Activated CD8-positive, alpha-beta memory T cell treated with anti-CD3 and anti-CD28 coated beads, Interleukin-2, amount 10 ng/mL, durations not matched to agents 7 days and 5 days (primary cell): ENCODE data around the gene COL5A2. TPM values are rescaled to one million over a fixed set of nuclear protein-coding genes. Genes with fewer than 3 reads are reported as not detected.

Source experiments
- ATAC-seq: fragments of 150-1000 bp; cut with Tn5 transposase; one replicate; pipeline ENCODE4 v1.10.0; 2021; ENCODE audit warnings: moderate library complexity
- CTCF ChIA-PET: fragments of 350-600 bp; sonication (Branson Sonifier 250); formaldehyde crosslinking; loops from one replicate; lab custom pipeline; 2021; ENCODE audit warnings: antibody characterized with exemption; lab: Charles Lee
- DNase-seq: peaks from one replicate; pipeline ENCODE4 v3.0.0-alpha.2; 2020
- H3K27ac Mint-ChIP-seq: one replicate; pipeline ENCODE4 v1.8.0; 2021; ENCODE audit warnings: mild to moderate bottlenecking, mixed read lengths
- H3K27me3 Mint-ChIP-seq: one replicate; pipeline ENCODE4 v1.8.0; 2021; ENCODE audit warnings: mixed read lengths
- H3K36me3 Mint-ChIP-seq: one replicate; pipeline ENCODE4 v1.8.0; 2021; ENCODE audit warnings: mild to moderate bottlenecking, mixed read lengths
- H3K4me1 Mint-ChIP-seq: one replicate; pipeline ENCODE4 v1.8.0; 2021; ENCODE audit warnings: mixed read lengths
- H3K4me3 Mint-ChIP-seq: one replicate; pipeline ENCODE4 v1.8.0; 2021; ENCODE audit warnings: mild to moderate bottlenecking, moderate library complexity, mixed read lengths
- H3K9me3 Mint-ChIP-seq: one replicate; pipeline ENCODE4 v1.8.0; 2022; ENCODE audit warnings: low read depth, mixed read lengths
- total RNA-seq, 2 experiments: library from RNA; stranded (reverse); gene quantifications; one replicate each; pipeline ENCODE4 v1.2.3, GENCODE V29; 2021

The COL5A2 gene
- total RNA-seq, 2 experiments from 2014 or later: 1.0 to 4.6 TPM

DNA sequence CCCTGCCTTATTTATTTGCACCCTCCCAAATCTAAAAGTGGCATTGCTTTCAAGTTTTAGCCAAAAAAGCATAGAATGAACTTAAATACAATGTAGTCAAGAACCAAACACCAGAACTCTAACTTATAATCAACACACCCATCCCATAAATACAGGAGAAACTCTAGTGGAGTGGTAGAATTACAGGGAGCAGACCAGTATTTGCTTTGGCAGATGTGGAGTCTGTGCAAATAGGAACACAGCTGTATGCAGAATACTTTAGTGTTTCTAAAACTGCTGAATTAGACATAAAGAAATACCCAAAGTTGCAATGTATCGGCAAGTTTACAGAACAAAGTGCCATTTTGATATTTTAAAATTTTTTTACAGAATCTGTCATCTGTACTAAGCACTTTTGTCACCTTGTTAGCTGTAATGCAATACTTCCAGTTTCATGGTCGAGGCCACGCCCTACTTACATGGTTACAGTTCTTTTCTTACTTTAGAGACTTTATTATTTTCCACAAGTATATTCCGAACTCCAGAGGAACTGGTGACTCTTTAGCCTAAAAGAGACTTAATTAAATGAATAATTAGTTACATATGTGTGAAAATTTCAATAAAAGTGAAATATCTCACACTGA is 23.7 kb upstream of the COL5A2 start:
- CTCF ChIA-PET: no interaction called here
- H3K4me3 Mint-ChIP-seq: no peak overlapping the region

DNA sequence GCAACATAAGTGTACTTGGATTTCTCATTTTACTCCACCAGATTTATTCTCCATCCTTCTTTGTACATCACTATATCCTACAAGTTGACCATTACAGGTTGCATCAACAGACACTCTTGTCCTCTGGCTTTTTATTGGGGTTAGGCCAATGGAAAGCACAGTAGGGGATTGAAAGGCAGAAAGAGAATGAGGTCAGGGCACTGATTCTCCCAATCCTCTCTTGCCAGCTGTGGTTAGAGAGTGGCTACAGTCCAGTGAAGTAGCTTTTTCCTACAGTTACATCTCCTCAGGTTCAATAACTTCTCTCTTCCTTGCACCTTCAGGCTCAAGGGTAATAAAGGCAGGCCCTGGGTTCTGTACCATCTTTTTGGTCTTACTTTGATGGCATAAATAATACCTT is 20.2 kb upstream of the COL5A2 start:
- no peaks in the 10 kb centered on the region for H3K27me3 Mint-ChIP-seq
- no peaks in the 10 kb centered on the region for H3K9me3 Mint-ChIP-seq
- H3K27ac Mint-ChIP-seq: no peak overlapping the region
- peaks cover 3% of the 10 kb centered on the region for H3K4me1 Mint-ChIP-seq
- DNase-seq: no peak
- H3K36me3 Mint-ChIP-seq: no peaks in the 10 kb centered on the region
- no peak overlapping the region for H3K4me3 Mint-ChIP-seq
- CTCF ChIA-PET: no interaction called here
- ATAC-seq: no peak

More for the DNA sequence above, 23.7 kb upstream of the COL5A2 start:
- DNase-seq (no peak), ATAC-seq (no peak)
- peaks cover 3% of the 10 kb centered on the region for H3K4me1 Mint-ChIP-seq
- no peaks in the 10 kb centered on the region for H3K9me3 Mint-ChIP-seq
- H3K27ac Mint-ChIP-seq: no peak overlapping the region
- H3K36me3 Mint-ChIP-seq: no peaks in the 10 kb centered on the region
- peaks cover 6% of the 10 kb centered on the region for H3K27me3 Mint-ChIP-seq

DNA sequence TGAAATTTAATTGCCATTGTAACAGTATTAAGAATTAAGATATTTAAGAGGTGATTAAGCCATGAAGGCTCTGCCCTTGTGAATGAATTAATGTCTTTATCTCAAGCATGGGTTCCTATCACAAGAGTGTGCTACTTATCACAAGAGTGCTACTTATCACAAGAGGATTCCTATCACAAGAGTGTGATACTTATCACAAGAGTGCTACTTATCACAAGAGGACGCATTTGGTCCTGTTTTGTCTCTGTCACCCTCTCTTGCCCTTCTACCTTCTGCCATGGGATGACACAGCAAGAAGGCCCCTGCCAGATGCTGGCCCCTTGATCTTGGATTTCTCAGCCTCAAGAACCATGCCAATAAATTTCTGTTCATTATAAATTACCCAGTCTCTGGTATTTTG is 13.2 kb upstream of the COL5A2 start:
- no peaks in the 10 kb centered on the region for H3K9me3 Mint-ChIP-seq
- no peaks in the 10 kb centered on the region for H3K4me1 Mint-ChIP-seq
- no peak overlapping the region for H3K4me3 Mint-ChIP-seq
- H3K27me3 Mint-ChIP-seq: no peaks in the 10 kb centered on the region
- ATAC-seq: no peak
- no peak for DNase-seq
- CTCF ChIA-PET: no interaction called here
- H3K27ac Mint-ChIP-seq: no peak overlapping the region
- no peaks in the 10 kb centered on the region for H3K36me3 Mint-ChIP-seq

DNA sequence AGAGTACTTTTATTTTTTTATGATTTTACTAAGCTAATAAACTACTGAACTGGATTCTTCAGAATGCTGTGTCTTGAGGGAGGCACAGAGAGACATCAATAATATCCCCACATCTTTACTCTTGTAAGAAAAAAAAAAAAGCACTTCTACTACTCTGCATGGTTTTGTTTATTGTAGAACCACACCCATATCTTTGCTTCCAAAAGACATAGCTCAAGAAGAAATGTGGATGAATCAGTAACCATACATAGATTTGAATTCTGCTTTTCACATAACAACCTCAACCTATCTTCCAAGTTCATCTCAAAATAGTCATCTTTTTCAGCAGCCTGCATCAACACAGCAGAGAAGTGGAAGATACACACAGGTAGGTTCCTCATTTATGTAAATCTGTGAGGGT is 12.2 kb upstream of the COL5A2 start:
- no peak overlapping the region for H3K27ac Mint-ChIP-seq
- no peaks in the 10 kb centered on the region for H3K4me1 Mint-ChIP-seq
- no peaks in the 10 kb centered on the region for H3K27me3 Mint-ChIP-seq
- no peaks in the 10 kb centered on the region for H3K9me3 Mint-ChIP-seq
- H3K4me3 Mint-ChIP-seq: no peak overlapping the region
- no peak for DNase-seq
- CTCF ChIA-PET: no interaction called here
- no peak for ATAC-seq
- no peaks in the 10 kb centered on the region for H3K36me3 Mint-ChIP-seq

DNA sequence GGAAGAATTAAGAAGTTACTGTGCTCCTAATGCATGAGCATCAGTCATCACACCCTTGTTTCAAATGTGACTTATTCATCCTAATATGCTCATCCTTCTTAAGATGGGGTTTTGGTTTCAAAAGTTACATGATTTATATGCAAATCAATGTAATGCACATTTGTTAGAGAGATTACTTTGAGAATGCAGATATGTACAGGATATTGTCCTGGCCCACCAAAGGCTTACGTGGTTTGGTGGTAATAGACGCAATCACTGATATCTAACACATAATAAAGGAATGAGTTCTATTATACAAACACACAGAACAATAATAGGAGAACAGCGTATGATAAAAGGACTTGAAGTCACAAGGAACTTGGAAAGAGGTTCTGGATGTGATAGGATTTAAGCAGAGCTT is 11.1 kb upstream of the COL5A2 start:
- DNase-seq (no peak), ATAC-seq (no peak)
- Mint-ChIP-seq H3K4me1 (no peaks in the 10 kb centered on the region), H3K36me3 (no peaks in the 10 kb centered on the region), H3K9me3 (no peaks in the 10 kb centered on the region), H3K27ac (no peak overlapping the region), H3K4me3 (no peak overlapping the region), H3K27me3 (peaks cover under 1% of the 10 kb centered on the region)
- CTCF ChIA-PET: no interaction called here

DNA sequence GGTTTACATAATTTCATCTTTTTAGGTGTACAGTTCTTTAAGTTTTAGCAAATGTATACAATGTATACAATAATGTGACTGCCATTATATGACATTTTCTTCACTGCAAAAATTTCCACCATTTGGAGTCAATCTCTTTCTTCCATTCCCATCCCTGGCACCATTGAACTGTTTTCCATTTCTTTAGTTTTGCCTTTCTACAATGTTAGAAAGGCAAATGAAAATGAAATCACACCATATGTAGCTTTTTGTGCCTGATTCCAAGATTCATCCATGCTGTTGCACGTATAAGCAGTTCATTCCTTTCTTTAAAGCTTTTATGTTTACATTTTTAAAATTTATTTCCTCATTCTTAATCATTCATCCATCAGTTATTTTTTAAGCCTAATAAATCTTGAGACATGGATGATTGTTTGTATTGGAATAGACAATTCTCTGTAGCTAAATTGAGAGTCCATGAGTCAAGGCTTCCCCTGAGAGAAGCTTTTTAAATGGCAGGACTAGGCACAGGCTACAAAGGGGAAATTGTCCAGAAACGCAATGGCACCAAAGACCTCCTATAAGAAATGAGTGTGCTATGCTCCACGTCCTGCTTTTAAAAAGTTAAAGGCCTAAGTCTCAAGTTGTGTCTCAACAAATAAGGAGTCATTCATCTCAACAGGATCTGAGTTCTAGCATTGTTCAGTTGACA is 8.7 kb upstream of the COL5A2 start:
- DNase-seq (no peak), ATAC-seq (no peak)
- no peaks in the 10 kb centered on the region for H3K9me3 Mint-ChIP-seq
- peaks cover 9% of the 10 kb centered on the region for H3K27me3 Mint-ChIP-seq
- no peaks in the 10 kb centered on the region for H3K4me1 Mint-ChIP-seq
- no peaks in the 10 kb centered on the region for H3K36me3 Mint-ChIP-seq
- no peak overlapping the region for H3K4me3 Mint-ChIP-seq
- CTCF ChIA-PET: no interaction called here
- H3K27ac Mint-ChIP-seq: no peak overlapping the region

DNA sequence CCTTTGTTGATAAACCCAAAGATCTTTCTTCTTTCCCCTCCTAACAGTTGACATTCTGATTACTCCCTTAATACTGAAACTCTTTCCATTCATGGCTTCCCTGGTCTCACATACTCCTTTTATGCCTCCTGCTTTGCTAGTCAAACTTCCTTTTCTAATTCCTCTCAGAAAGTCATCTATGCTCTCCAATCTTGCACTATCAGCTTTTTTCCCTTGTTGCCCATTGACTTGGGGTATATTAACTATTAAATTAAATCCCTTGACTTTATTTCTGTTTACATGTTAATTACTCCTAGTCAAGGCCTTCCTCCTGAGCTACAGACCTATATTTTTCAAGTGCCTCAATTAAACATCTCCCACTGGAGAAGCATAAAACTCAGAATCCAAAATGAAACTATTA is 3.6 kb upstream of the COL5A2 start:
- H3K27me3 Mint-ChIP-seq: peaks cover 39% of the 10 kb centered on the region
- no peaks in the 10 kb centered on the region for H3K9me3 Mint-ChIP-seq
- H3K27ac Mint-ChIP-seq: no peak overlapping the region
- no peak for ATAC-seq
- DNase-seq: no peak
- H3K4me3 Mint-ChIP-seq: no peak overlapping the region
- H3K36me3 Mint-ChIP-seq: no peaks in the 10 kb centered on the region
- H3K4me1 Mint-ChIP-seq: peaks cover 2% of the 10 kb centered on the region
- CTCF ChIA-PET: no interaction called here

DNA sequence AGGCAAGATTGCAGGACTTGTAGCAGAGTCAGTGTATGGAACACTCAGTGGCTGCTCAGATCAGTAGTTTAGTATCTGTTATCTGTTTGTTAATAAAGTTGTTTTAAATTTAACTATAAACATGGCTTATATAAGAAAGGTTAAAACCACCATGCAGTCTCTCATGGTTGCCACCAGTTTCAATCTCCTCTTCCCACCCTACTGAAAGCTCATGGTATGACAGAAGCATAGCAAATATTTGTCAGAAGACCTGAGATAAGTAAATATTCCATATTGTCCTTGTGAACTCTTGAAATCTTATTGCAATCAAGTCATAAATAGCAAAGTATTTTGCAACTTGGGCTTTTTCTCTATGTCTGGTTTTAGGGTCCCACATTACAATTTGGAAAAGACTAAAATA is 2.1 kb upstream of the COL5A2 start:
- DNase-seq (no peak), ATAC-seq (no peak)
- H3K4me1 Mint-ChIP-seq: peaks cover 2% of the 10 kb centered on the region
- peaks cover 42% of the 10 kb centered on the region for H3K27me3 Mint-ChIP-seq
- H3K36me3 Mint-ChIP-seq: no peaks in the 10 kb centered on the region
- no peak overlapping the region for H3K4me3 Mint-ChIP-seq
- CTCF ChIA-PET: no interaction called here
- no peak overlapping the region for H3K27ac Mint-ChIP-seq
- H3K9me3 Mint-ChIP-seq: no peaks in the 10 kb centered on the region

DNA sequence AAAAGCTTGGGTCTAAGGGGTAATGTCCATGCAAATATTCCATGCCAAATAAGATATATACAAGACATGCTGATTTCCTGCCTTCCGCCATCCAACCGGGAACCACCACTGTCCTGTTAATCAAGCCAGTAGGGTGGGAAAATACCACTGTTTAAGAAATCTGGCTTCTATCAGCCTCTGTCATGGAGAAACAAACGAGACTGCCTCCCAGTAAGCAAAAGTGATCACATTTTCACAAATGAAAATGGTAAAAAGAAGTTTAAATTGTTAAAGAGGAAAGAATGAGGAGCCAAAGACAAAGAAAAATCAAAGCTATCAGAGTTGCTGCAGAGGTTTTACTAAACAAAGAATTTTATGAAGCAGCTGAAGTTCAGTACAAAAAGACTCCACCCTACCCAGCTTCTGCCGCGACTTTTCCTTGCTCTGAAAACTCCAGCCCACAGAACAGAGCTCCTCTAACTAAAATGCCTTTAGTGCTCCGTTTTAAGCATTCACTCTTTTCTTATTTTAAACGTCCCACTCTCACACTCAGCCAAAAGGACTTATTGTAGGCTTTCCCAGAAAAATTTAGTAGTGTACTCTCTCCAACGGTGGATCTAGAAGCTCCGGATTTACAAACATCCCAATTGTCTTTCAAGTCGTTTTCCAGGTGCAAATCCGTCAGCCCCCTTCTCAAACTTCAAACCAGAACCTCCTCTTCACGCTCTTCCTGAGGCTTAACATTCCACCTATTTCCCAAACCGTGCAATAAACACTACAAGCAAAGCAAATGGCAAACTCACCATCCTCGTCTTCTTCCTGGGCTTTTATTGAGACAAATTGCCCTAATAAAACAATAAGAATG is 613 bp downstream of the COL5A2 start:
- no peak overlapping the region for H3K4me3 Mint-ChIP-seq
- ATAC-seq (no peak), DNase-seq (no peak)
- no peaks in the 10 kb centered on the region for H3K9me3 Mint-ChIP-seq
- no peaks in the 10 kb centered on the region for H3K36me3 Mint-ChIP-seq
- no peak overlapping the region for H3K27ac Mint-ChIP-seq
- peaks cover 2% of the 10 kb centered on the region for H3K4me1 Mint-ChIP-seq
- CTCF ChIA-PET: interaction anchor here (1.1 kb wide), 1 partner anchor 23 kb away, joined by 3 read pairs; no protein-coding TSS in a partner anchor
- peaks cover 34% of the 10 kb centered on the region for H3K27me3 Mint-ChIP-seq

DNA sequence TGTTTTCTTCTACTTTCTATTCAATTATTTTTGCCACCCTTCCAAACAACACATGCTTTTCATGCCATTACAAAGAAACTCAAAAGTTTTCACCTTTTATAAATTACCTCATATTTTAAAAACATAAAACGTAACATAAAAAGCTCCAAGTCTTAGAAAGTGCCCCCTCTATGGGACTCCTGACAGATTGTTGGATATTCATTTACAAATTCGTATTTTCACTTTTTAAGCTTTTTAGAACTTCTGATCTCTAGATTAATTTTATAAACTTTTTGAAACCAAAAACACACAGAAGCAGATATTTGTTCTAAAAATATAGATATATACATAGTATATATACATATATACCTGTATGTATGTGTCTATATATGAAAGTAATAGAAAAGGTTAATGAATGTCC is 1.5 kb downstream of the COL5A2 start:
- Mint-ChIP-seq H3K36me3 (no peaks in the 10 kb centered on the region), H3K27ac (no peak overlapping the region), H3K4me1 (peaks cover 2% of the 10 kb centered on the region), H3K4me3 (no peak overlapping the region), H3K9me3 (no peaks in the 10 kb centered on the region), H3K27me3 (peaks cover 33% of the 10 kb centered on the region)
- DNase-seq (no peak), ATAC-seq (no peak)
- CTCF ChIA-PET: interaction anchor here (1.1 kb wide), 1 partner anchor 22 kb away, joined by 3 read pairs; no protein-coding TSS in a partner anchor

DNA sequence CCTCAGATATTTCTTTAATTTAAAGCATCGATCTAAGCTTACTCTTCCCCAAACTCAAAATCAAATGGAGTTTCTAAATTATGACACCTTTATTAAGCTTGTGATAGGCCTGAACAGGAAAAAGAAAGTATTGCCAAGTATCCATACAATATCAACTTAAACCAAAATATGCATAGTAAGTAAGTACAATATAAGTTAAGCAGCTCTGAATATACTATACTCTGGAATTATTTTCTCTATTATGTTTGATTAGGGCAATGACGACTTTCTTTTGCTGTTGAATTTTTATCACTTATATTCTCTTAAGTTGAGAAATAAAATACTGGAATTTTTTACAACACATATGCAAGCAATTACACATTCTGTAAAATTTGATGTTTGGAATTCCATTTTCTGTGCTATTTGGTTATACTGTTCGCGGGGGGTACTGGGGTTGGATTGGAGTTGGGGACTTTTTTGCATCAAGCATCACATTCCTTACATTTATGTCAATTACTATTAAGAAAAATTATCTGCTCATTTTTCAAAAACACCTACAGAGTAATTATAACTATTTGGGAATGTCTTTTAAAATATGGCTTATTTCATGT is 2.2 kb downstream of the COL5A2 start:
- Mint-ChIP-seq H3K36me3 (no peaks in the 10 kb centered on the region), H3K4me3 (no peak overlapping the region), H3K27me3 (peaks cover 28% of the 10 kb centered on the region), H3K9me3 (no peaks in the 10 kb centered on the region), H3K4me1 (peaks cover 2% of the 10 kb centered on the region), H3K27ac (no peak overlapping the region)
- ATAC-seq (no peak), DNase-seq (no peak)
- CTCF ChIA-PET: no interaction called here

DNA sequence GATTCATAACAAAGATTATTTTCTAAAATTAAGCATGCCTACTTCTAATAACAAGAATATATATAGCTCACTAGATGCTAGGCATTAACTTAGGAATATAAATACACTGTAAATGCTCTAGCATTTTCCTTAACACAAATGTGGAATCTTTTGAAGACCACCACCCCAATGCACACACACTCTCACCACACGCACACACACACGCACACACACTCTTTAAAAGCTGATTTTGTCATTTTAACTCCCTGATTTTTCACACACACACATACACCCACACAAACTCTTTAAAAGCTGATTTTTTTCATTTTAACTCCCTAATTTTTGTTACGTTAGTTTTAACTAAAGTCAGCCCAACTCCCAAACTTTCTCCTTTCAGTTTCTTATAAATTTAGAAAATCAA is 3.0 kb downstream of the COL5A2 start:
- ATAC-seq (no peak), DNase-seq (no peak)
- H3K27me3 Mint-ChIP-seq: peaks cover 28% of the 10 kb centered on the region
- peaks cover 2% of the 10 kb centered on the region for H3K4me1 Mint-ChIP-seq
- CTCF ChIA-PET: no interaction called here
- no peak overlapping the region for H3K4me3 Mint-ChIP-seq
- no peaks in the 10 kb centered on the region for H3K9me3 Mint-ChIP-seq
- H3K27ac Mint-ChIP-seq: no peak overlapping the region
- H3K36me3 Mint-ChIP-seq: no peaks in the 10 kb centered on the region

DNA sequence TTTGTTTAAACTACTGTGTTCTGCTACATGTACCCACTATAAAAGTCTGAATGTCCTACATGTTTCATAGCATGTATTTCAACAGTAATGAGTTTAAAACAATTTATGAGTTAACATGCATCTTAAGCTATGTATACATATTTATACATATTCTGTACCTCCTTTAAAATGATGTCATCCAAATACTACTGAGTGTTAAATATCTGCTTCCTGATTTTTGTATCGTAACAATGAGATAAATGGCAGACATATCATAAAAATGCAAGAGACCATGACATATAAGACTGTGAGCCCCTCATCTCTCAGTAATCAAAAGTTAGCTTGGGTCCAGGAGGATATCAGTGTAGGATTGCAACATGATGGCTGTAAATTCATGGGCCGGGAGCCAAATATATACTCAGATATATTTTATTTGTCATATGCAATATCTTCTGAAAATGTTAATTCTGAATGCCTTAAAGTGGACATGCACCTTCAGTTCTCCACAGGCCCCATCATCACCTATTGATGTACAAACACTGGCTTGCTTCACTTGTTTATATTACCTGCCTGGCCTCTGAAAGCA is 3.6 kb downstream of the COL5A2 start:
- Mint-ChIP-seq H3K9me3 (no peaks in the 10 kb centered on the region), H3K36me3 (no peaks in the 10 kb centered on the region), H3K27ac (no peak overlapping the region), H3K27me3 (peaks cover 22% of the 10 kb centered on the region), H3K4me1 (peaks cover 2% of the 10 kb centered on the region), H3K4me3 (no peak overlapping the region)
- CTCF ChIA-PET: interaction anchor here (0.9 kb wide), 1 partner anchor 264 kb away, joined by 3 read pairs; no protein-coding TSS in a partner anchor
- DNase-seq (no peak), ATAC-seq (no peak)
